Tibial nerve (tissue), 4 donors: Measurements from ENCODE around the gene CASP12. TPM values are rescaled to one million over a fixed set of nuclear protein-coding genes. Genes with fewer than 3 reads are reported as not detected.

Experiments used
- DNase-seq, 2 donors: peaks; one replicate each; pipeline ENCODE4 v3.0.0-alpha.2; 2019; ENCODE audit warnings: low spot score in 2 of 2
- H3K27ac ChIP-seq, 4 donors: fragments of 200-600 bp; sonication (generic) in 3 of 4; one replicate each; pipeline ENCODE4 v1.5.1; 2017 to 2019; ENCODE audit warnings: mild to moderate bottlenecking in 1 of 4
- H3K27me3 ChIP-seq, 2 donors: fragments of 200-600 bp; sonication (generic) in 1 of 2; one replicate each; pipeline versions ENCODE4 v1.5.1 to v1.6.0; 2017 to 2019
- H3K36me3 ChIP-seq, 3 donors: fragments of 200-600 bp; sonication (generic); one replicate each; pipeline ENCODE4 v1.5.1; 2018 to 2019
- H3K4me1 ChIP-seq, 4 donors: fragments of 200-600 bp; sonication (generic) in 3 of 4; one replicate each; pipeline ENCODE4 v1.5.1; 2017 to 2019
- H3K4me3 ChIP-seq, 4 donors: fragments of 200-600 bp; sonication (generic) in 3 of 4; one replicate each; pipeline ENCODE4 v1.5.1; 2017 to 2019; ENCODE audit warnings: mild to moderate bottlenecking in 1 of 4, moderate library complexity in 1 of 4
- H3K9me3 ChIP-seq, 4 donors: fragments of 200-600 bp; sonication (generic) in 3 of 4; one replicate each; pipeline ENCODE4 v1.5.1; 2017 to 2019
- CTCF ChIP-seq, 5 experiments: fragments of 200-600 bp in 3 of 5; fragments of 450-650 bp in 2 of 5; sonication (generic) in 3 of 5; IDR thresholded peaks; one replicate each; pipeline ENCODE4 v1.5.1; 2016 to 2019; ENCODE audit warnings: antibody characterized with exemption in 5 of 5, mild to moderate bottlenecking in 3 of 5, moderate library complexity in 2 of 5
- EP300 ChIP-seq, 2 donors: sonication (generic); formaldehyde crosslinking; IDR thresholded peaks; one replicate each; pipeline ENCODE4 v1.6.1; 2017; ENCODE audit warnings: antibody characterized with exemption in 2 of 2, mild to moderate bottlenecking in 1 of 2
- POLR2A ChIP-seq, 2 donors: fragments of 450-650 bp; IDR thresholded peaks; one replicate each; pipeline ENCODE4 v1.6.1; 2017; ENCODE audit warnings: antibody characterized with exemption in 2 of 2, mild to moderate bottlenecking in 2 of 2, moderate library complexity in 2 of 2
- WGBS, 2 donors: methylation state at CpG; one replicate each; pipeline ENCODE4 v1.1.5; 2018; 5-methylcytosine and 5-hydroxymethylcytosine counted together
- total RNA-seq, 4 donors: library from RNA; depleted of rRNA; stranded (reverse); fragments of >200 nt; gene quantifications; one replicate each; pipeline ENCODE4 v1.1.0, GENCODE V29; 2016

Gene CASP12
- total RNA-seq, 4 donors from 2014 or later, result 1.7 to 2.3 (median 2.2) TPM; not detected in 1

DNA sequence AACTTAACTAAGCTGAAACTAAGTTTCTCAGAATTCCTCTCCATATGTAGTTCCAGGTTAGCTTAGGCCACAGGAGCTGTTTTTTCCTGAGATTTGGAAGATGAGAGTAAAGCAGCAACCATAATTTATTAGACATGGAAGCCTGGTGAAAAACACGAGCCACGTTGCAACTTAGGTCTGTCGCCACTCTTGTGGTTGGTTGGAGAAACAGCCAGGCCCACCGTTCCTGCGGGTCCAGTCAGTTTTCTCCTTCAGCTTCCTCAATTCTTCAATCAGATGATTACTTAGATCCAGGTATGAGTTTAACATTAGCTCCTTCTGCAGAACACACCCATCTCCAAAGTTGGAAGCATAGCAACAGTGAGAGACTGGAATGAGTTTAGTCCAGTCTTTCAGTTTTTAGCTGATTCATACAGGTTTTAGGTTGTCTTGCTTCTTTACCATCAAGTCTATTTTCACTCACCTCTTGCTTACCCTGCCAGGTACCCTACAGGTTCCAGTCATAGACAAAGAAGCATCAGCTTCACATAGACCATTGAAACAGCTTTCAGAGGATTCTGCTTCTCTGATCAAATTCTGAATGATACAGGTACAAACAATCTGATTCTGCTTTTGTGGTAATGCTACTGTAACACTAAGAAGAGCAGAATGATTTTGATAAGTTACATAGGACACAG is 18.6 kb downstream of the CASP12 start:
- H3K4me3 ChIP-seq, result no peak overlapping the region
- H3K4me1 ChIP-seq, result no peaks in the 10 kb centered on the region
- 91 to 93% methylated on average over 5 of the region's 5 CpGs for WGBS, 2 donors
- no peaks in the 10 kb centered on the region for H3K36me3 ChIP-seq
- no peak for DNase-seq
- no peaks in the 10 kb centered on the region for H3K9me3 ChIP-seq
- TF ChIP-seq POLR2A (IDR thresholded peaks at IDR 0.05) (no peak), CTCF (IDR thresholded peaks at IDR 0.05) (no peak), EP300 (IDR thresholded peaks at IDR 0.05) (no peak)
- H3K27me3 ChIP-seq, result no peaks in the 10 kb centered on the region
- no peak overlapping the region for H3K27ac ChIP-seq

DNA sequence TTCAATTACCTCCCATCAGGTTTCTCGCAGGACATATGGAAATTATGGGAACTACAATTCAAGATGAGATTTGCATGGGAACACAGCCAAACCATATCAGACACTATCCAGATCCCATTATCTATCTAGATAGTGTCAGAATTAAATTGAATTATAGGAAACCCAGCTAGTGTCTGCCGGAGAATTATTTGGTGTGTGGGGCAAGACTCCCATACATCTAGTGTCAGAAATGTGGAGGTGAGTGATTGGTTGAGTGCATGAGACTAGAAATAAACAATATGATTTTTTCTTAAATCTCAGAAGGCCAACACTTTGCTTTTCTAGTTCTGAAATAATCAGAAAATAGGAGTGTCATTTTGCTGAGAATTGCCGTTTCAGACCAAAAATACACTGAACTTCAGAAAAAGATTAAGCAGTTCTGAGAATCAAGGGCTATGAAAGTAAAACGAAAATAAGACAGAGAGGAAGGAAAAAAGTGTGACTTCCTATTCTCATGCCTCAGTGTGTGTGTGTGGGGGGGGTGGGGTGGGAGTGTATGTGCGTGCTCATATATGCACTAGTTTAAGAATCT is 21.3 kb downstream of the CASP12 start:
- TF ChIP-seq EP300 (IDR thresholded peaks at IDR 0.05) (no peak), POLR2A (IDR thresholded peaks at IDR 0.05) (no peak), CTCF (IDR thresholded peaks at IDR 0.05) (no peak)
- Histone ChIP-seq H3K4me1 (no peaks in the 10 kb centered on the region), H3K9me3 (no peaks in the 10 kb centered on the region), H3K36me3 (no peaks in the 10 kb centered on the region), H3K4me3 (no peak overlapping the region), H3K27me3 (no peaks in the 10 kb centered on the region), H3K27ac (no peak overlapping the region)
- 74 to 77% methylated on average over 5 of the region's 5 CpGs for WGBS, 2 donors
- DNase-seq, result no peak

GRCh38 chr11:104876324-104876723 is 21.9 kb downstream of the CASP12 start:
- no peak for DNase-seq
- H3K36me3 ChIP-seq, result no peaks in the 10 kb centered on the region
- no peaks in the 10 kb centered on the region for H3K4me1 ChIP-seq
- H3K4me3 ChIP-seq, result no peak overlapping the region
- H3K27ac ChIP-seq, result no peak overlapping the region
- H3K27me3 ChIP-seq, result no peaks in the 10 kb centered on the region
- TF ChIP-seq POLR2A (IDR thresholded peaks at IDR 0.05) (no peak), EP300 (IDR thresholded peaks at IDR 0.05) (no peak), CTCF (IDR thresholded peaks at IDR 0.05) (no peak)
- no peaks in the 10 kb centered on the region for H3K9me3 ChIP-seq

GRCh38 chr11:104873252-104873651 is 25.0 kb downstream of the CASP12 start:
- H3K27ac ChIP-seq, result no peak overlapping the region
- DNase-seq, result no peak
- no peaks in the 10 kb centered on the region for H3K4me1 ChIP-seq
- H3K9me3 ChIP-seq, result no peaks in the 10 kb centered on the region
- 82 to 84% methylated on average over 8 of the region's 8 CpGs for WGBS, 2 donors
- no peak overlapping the region for H3K4me3 ChIP-seq
- H3K36me3 ChIP-seq, result no peaks in the 10 kb centered on the region
- no peaks in the 10 kb centered on the region for H3K27me3 ChIP-seq
- no peak for TF ChIP-seq EP300 (IDR thresholded peaks at IDR 0.05)
- no peak for TF ChIP-seq CTCF (IDR thresholded peaks at IDR 0.05)
- TF ChIP-seq POLR2A (IDR thresholded peaks at IDR 0.05), result no peak

GRCh38 chr11:104872393-104872792 is 25.9 kb downstream of the CASP12 start:
- 78 to 79% methylated on average over 3 of the region's 3 CpGs for WGBS, 2 donors
- no peak overlapping the region for H3K27ac ChIP-seq
- H3K4me3 ChIP-seq, result no peak overlapping the region
- H3K9me3 ChIP-seq, result no peaks in the 10 kb centered on the region
- no peak for DNase-seq
- H3K36me3 ChIP-seq, result no peaks in the 10 kb centered on the region
- no peak for TF ChIP-seq EP300 (IDR thresholded peaks at IDR 0.05)
- no peak for TF ChIP-seq POLR2A (IDR thresholded peaks at IDR 0.05)
- no peak for TF ChIP-seq CTCF (IDR thresholded peaks at IDR 0.05)
- H3K27me3 ChIP-seq, result no peaks in the 10 kb centered on the region
- no peaks in the 10 kb centered on the region for H3K4me1 ChIP-seq
